ENCODE data around the gene GTPBP4. TPM values are rescaled to one million over a fixed set of nuclear protein-coding genes. Genes with fewer than 3 reads are reported as not detected.

The GTPBP4 gene
- total RNA-seq, 1 experiment from 2014 or later = 41.2 TPM

DNA sequence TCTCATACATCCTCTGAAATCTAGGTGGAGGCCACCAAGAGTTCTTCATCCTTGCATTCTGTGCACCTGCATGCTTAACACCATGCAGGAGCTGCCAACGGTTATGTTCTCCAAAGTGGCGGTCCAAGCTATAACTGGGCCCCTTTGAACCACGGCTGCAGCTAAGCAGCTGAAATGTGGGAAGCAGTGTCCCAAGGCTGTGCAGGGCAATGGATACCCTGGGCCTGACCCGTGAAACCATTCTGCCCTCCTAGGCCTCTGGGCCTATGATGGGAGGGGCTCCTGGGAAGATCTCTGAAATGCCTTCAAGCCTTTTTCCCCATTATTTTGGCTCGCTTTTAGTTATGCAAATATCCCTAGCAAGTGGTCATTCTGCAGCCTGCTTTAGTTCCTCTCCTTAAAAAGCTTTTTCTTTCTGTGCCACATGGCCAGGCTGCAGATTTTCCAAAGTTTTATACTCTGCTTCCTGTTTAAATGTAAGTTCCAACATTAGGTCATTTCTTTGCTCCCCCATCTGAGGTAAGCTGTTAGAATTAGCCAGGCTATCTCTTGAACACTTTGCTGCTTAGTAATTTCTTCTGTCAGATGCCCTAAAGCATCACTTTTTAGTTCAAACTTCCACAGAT is 7.7 kb upstream of the GTPBP4 start:
- Histone ChIP-seq H2AFZ (ENCODE audit: low read length) (no peak overlapping the region), H3K9me2 (replicated peaks; ENCODE audit: insufficient read depth, low read length) (no peaks in the 10 kb centered on the region), H3K4me3 (ENCODE audit: low read length) (no peak overlapping the region), H3K27ac (ENCODE audit: low read length) (no peak overlapping the region), H3K9ac (ENCODE audit: low read length) (no peak overlapping the region), H3K4me2 (ENCODE audit: low read depth, low read length, poor library complexity, severe bottlenecking) (no peak overlapping the region), H3K79me2 (ENCODE audit: low read length) (no peaks in the 10 kb centered on the region; the same call in 1 of the 2 replicates), H3K27me3 (ENCODE audit: low read length) (no peaks in the 10 kb centered on the region), H4K20me1 (ENCODE audit: insufficient read depth, low read depth, low read length) (no peaks in the 10 kb centered on the region), H3K4me1 (ENCODE audit: low read length) (no peaks in the 10 kb centered on the region), H3K9me3 (ENCODE audit: low read length) (peaks cover 7% of the 10 kb centered on the region; the same call in 1 of the 2 replicates), H3K36me3 (ENCODE audit: insufficient read depth, low read length) (no peaks in the 10 kb centered on the region)
- no peak for DNase-seq

GRCh38 chr10:983401-983800 is 4.8 kb upstream of the GTPBP4 start:
- Histone ChIP-seq H3K9me2 (replicated peaks; ENCODE audit: insufficient read depth, low read length) (no peaks in the 10 kb centered on the region), H3K79me2 (ENCODE audit: low read length) (peaks cover 2% of the 10 kb centered on the region), H3K36me3 (ENCODE audit: insufficient read depth, low read length) (no peaks in the 10 kb centered on the region), H3K4me2 (ENCODE audit: low read depth, low read length, poor library complexity, severe bottlenecking) (no peak overlapping the region), H3K9ac (ENCODE audit: low read length) (no peak overlapping the region), H3K9me3 (ENCODE audit: low read length) (peaks cover 7% of the 10 kb centered on the region; the same call in 1 of the 2 replicates), H3K4me1 (ENCODE audit: low read length) (peaks cover 8% of the 10 kb centered on the region), H3K27ac (ENCODE audit: low read length) (no peak overlapping the region), H3K27me3 (ENCODE audit: low read length) (no peaks in the 10 kb centered on the region), H3K4me3 (ENCODE audit: low read length) (no peak overlapping the region), H4K20me1 (ENCODE audit: insufficient read depth, low read depth, low read length) (no peaks in the 10 kb centered on the region), H2AFZ (ENCODE audit: low read length) (no peak overlapping the region)
- no peak for DNase-seq

DNA sequence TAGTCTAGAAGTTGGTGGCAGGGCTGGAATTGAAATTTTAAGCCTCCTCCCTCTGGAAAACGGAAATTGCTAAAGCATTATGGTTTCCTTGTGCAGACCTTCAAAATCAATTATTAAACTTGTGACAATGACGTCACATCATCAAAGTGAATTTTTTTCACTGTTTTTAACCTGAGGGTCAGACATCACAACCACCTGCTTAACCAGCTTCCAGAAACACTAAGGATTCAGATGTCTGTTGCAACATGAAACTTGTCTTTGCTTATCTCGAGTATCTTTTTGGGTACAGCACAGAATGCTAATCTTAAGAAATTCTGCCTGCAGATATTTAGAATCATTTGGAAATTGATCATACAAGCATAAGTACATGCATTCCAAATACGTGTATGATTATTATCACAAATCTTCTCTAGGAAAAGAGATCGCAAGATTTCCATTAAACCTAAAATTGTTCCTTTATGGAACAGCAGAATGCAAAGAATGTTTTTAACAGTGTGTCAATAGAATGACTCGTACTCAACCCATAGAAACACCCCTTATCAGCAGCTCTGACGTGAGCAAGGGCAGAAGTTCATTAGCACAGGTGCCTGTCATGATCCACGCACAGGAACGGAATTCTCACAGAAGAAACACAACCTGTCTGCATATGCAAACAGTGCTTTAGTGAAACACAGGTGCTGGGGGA is 4.1 kb upstream of the GTPBP4 start:
- no peak overlapping the region for H2AFZ ChIP-seq (ENCODE audit: low read length)
- peaks cover 7% of the 10 kb centered on the region; the same call in 1 of the 2 replicates for H3K9me3 ChIP-seq (ENCODE audit: low read length)
- H3K27ac ChIP-seq (ENCODE audit: low read length) = no peak overlapping the region
- no peak overlapping the region for H3K4me3 ChIP-seq (ENCODE audit: low read length)
- peaks cover under 1% of the 10 kb centered on the region; the same call in 1 of the 2 replicates for H4K20me1 ChIP-seq (ENCODE audit: insufficient read depth, low read depth, low read length)
- no peaks in the 10 kb centered on the region for H3K9me2 ChIP-seq (replicated peaks; ENCODE audit: insufficient read depth, low read length)
- 0 out of 2 replicates have a peak, but pooled peaks cover under 1% of the 10 kb centered on the region for H3K36me3 ChIP-seq (ENCODE audit: insufficient read depth, low read length)
- peaks cover 8% of the 10 kb centered on the region for H3K4me1 ChIP-seq (ENCODE audit: low read length)
- H3K79me2 ChIP-seq (ENCODE audit: low read length) = peaks cover 9% of the 10 kb centered on the region
- no peak overlapping the region for H3K9ac ChIP-seq (ENCODE audit: low read length)
- no peak for DNase-seq
- no peak overlapping the region for H3K4me2 ChIP-seq (ENCODE audit: low read depth, low read length, poor library complexity, severe bottlenecking)
- no peaks in the 10 kb centered on the region for H3K27me3 ChIP-seq (ENCODE audit: low read length)

DNA sequence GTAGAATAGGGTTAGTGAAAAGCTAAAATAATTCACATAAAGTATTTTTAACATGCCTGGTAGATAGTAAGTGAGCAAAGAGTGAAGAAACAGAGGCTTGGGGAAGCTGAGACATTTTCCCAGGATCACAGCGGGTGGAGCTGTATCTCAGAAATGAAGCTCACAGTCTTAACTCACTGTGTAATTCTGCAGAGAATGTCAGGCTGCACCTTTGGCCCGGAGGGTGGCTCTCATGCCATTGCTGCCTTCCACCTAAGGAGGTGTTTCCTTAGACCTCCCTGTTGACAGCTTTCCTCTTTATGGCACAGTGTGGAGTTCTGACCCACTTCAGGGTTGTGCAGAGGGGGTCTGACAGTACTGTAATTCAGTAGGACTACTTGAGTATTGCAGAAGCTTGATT is 2.9 kb upstream of the GTPBP4 start:
- H3K9me2 ChIP-seq (replicated peaks; ENCODE audit: insufficient read depth, low read length) = no peaks in the 10 kb centered on the region
- H3K27me3 ChIP-seq (ENCODE audit: low read length) = no peaks in the 10 kb centered on the region
- H3K4me1 ChIP-seq (ENCODE audit: low read length) = peaks cover 19% of the 10 kb centered on the region
- no peak overlapping the region for H3K4me3 ChIP-seq (ENCODE audit: low read length)
- no peak overlapping the region for H3K9ac ChIP-seq (ENCODE audit: low read length)
- H3K9me3 ChIP-seq (ENCODE audit: low read length) = peaks cover 6% of the 10 kb centered on the region; the same call in 1 of the 2 replicates
- H3K4me2 ChIP-seq (ENCODE audit: low read depth, low read length, poor library complexity, severe bottlenecking) = no peak overlapping the region
- H4K20me1 ChIP-seq (ENCODE audit: insufficient read depth, low read depth, low read length) = peaks cover 12% of the 10 kb centered on the region
- no peak overlapping the region for H3K27ac ChIP-seq (ENCODE audit: low read length)
- peaks cover 5% of the 10 kb centered on the region; the same call in 1 of the 2 replicates for H3K36me3 ChIP-seq (ENCODE audit: insufficient read depth, low read length)
- H3K79me2 ChIP-seq (ENCODE audit: low read length) = peaks cover 21% of the 10 kb centered on the region
- no peak overlapping the region for H2AFZ ChIP-seq (ENCODE audit: low read length)
- DNase-seq = no peak

DNA sequence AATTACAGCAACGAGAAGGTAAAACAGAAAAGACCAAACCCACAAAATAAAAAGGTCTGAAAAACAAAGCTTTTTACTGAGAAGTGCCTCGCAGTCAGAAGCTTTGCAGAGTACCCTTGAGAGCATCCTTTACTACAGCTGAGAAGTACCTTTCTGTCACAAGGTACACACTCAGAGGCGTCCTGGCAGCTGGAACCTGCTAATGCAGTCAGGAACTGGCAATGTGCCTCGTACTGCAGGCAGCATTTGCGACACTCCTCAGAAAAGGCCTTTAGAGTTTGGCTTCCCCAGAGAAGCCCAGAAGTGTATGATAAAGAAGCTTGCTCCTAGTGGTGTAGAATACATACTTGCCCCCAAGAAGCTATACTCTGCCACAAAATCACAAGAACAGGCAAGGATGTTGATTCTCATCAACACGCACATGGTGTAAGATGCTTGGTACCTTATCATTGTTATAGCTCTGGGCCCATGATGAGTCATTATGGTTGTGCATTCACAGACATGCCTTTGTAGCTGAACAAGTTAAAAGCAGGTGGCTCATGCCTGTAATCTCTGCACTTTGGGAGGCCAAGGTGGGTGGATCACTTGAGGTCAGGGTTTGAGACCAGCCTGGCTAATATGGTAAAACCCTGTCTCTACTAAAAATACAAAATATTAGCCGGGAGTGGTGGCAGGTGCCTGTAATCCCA is 2.0 kb upstream of the GTPBP4 start:
- Histone ChIP-seq H3K9me2 (replicated peaks; ENCODE audit: insufficient read depth, low read length) (no peaks in the 10 kb centered on the region), H3K79me2 (ENCODE audit: low read length) (peaks cover 31% of the 10 kb centered on the region), H3K4me3 (ENCODE audit: low read length) (no peak overlapping the region), H2AFZ (ENCODE audit: low read length) (no peak overlapping the region), H3K27ac (ENCODE audit: low read length) (no peak overlapping the region), H3K9ac (ENCODE audit: low read length) (no peak overlapping the region), H3K4me1 (ENCODE audit: low read length) (peaks cover 24% of the 10 kb centered on the region), H3K36me3 (ENCODE audit: insufficient read depth, low read length) (peaks cover 11% of the 10 kb centered on the region), H4K20me1 (ENCODE audit: insufficient read depth, low read depth, low read length) (peaks cover 21% of the 10 kb centered on the region), H3K27me3 (ENCODE audit: low read length) (no peaks in the 10 kb centered on the region), H3K9me3 (ENCODE audit: low read length) (no peaks in the 10 kb centered on the region), H3K4me2 (ENCODE audit: low read depth, low read length, poor library complexity, severe bottlenecking) (no peak overlapping the region)
- DNase-seq = no peak

DNA sequence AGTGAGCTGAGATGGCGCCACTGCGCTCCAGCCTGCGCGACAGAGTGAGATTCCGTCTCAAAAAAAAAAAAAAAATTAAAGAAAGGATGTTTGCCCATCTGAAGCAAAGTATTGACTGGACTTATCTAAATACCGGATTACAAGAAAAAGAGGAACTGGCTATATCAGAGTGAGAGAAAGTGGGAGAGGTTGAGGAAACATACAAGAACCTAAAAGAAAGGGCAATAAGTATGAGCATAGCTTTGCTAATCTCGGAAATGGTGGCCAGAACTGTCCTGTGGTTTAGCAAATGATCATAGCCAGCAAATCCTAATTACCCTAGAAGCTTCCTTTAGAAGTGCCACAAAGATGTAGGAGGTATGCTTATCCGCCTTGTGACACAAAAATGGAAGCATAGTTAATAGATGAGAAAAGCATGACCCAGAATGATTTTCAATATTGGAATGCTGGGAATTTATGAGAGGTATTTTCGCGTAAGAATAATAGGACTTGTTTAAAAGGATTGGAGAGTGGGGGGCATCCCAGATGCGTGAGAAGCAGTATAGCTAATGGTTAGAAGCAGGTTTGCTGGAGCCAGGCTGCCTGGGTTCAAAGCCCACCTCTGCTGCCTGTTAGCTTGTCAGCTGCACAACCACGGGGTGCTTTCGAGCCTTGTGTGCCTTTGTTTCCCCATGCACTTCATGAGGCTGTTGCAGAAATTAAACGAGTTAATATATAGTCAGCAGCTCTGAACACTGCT is 1.2 kb upstream of the GTPBP4 start:
- Histone ChIP-seq H3K9me3 (ENCODE audit: low read length) (no peaks in the 10 kb centered on the region), H4K20me1 (ENCODE audit: insufficient read depth, low read depth, low read length) (peaks cover 23% of the 10 kb centered on the region), H3K9me2 (replicated peaks; ENCODE audit: insufficient read depth, low read length) (no peaks in the 10 kb centered on the region), H3K4me2 (ENCODE audit: low read depth, low read length, poor library complexity, severe bottlenecking) (peak overlapping the region; percentile 82), H3K79me2 (ENCODE audit: low read length) (peaks cover 37% of the 10 kb centered on the region), H3K36me3 (ENCODE audit: insufficient read depth, low read length) (peaks cover 12% of the 10 kb centered on the region), H3K27me3 (ENCODE audit: low read length) (no peaks in the 10 kb centered on the region), H2AFZ (ENCODE audit: low read length) (no peak overlapping the region; the same call in 1 of the 2 replicates), H3K9ac (ENCODE audit: low read length) (peak overlapping the region; percentile 93), H3K4me1 (ENCODE audit: low read length) (peaks cover 24% of the 10 kb centered on the region), H3K4me3 (ENCODE audit: low read length) (peak overlapping the region; percentile 96), H3K27ac (ENCODE audit: low read length) (no peak overlapping the region)
- DNase-seq = no peak

GRCh38 chr10:987620-987869 is 689 bp upstream of the GTPBP4 start:
- Histone ChIP-seq H3K79me2 (ENCODE audit: low read length) (peaks cover 42% of the 10 kb centered on the region), H3K9me2 (replicated peaks; ENCODE audit: insufficient read depth, low read length) (no peaks in the 10 kb centered on the region), H3K9ac (ENCODE audit: low read length) (peak overlapping the region; percentile 93), H3K9me3 (ENCODE audit: low read length) (no peaks in the 10 kb centered on the region), H4K20me1 (ENCODE audit: insufficient read depth, low read depth, low read length) (peaks cover 27% of the 10 kb centered on the region), H3K4me1 (ENCODE audit: low read length) (peaks cover 24% of the 10 kb centered on the region), H3K4me3 (ENCODE audit: low read length) (peak overlapping the region; percentile 96), H3K27me3 (ENCODE audit: low read length) (no peaks in the 10 kb centered on the region), H2AFZ (ENCODE audit: low read length) (peak overlapping the region; percentile 66), H3K27ac (ENCODE audit: low read length) (no peak overlapping the region), H3K4me2 (ENCODE audit: low read depth, low read length, poor library complexity, severe bottlenecking) (peak overlapping the region; percentile 82), H3K36me3 (ENCODE audit: insufficient read depth, low read length) (peaks cover 15% of the 10 kb centered on the region)
- DNase-seq = no peak
